ENCODE measurements around the gene TRPC6.
"Not testable (repeated sequence)": the region's sequence is repeated elsewhere in the genome, so short reads cannot be mapped to it uniquely, and the experiment has no call there.

TRPC6 gene

DNA sequence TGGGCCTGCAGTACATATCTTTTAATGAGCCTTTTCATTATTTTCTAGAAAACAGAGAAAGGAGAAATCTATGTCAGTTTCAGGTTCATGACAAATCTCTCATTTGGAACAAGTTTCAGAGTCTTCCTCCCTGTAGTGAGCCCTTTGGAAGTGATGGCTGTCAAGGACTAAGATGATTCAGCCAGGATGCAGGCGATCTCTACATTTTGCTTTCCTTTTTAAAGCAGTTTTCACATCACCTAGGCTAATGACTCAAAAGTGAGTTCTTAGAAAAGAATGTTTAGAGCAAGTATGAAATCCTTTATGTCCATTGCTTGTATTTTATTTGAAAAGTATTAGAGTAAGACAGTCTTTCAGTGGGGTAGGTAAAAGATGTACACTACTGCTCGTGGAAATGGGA is 130.1 kb downstream of the TRPC6 start:
- no peak for DNase-seq (ENCODE audit: low spot score)

- DNase-seq (ENCODE audit: low spot score), result peak; percentile 93
Measured at GRCh38 chr11:101448881-101449442, 134.8 kb downstream of the TRPC6 start.

GRCh38 chr11:101446726-101447125 is 137.1 kb downstream of the TRPC6 start:
- no peak for DNase-seq (ENCODE audit: low spot score)

- DNase-seq (ENCODE audit: low spot score), result no peak
Measured at GRCh38 chr11:101446238-101446637, 137.6 kb downstream of the TRPC6 start.

DNA sequence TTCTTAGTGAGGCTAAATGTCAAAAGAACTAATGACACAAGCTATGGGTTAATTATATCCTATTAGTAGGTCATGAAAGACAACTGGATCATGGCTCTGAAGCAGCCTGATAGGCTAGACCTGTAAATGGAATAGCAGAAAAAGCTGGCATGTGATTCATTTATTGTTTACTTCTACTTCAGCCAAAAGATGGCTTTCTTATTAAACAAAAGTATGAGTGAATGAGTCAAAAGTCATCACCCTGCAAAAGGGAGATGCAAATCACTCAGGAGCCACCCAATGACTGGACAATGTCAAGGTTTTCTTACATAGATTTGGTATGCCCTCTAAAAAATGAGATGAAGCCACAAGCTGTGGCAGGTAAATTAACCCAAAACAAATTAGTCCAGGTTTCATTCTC is 138.0 kb downstream of the TRPC6 start:
- DNase-seq (ENCODE audit: low spot score), result no peak

DNA sequence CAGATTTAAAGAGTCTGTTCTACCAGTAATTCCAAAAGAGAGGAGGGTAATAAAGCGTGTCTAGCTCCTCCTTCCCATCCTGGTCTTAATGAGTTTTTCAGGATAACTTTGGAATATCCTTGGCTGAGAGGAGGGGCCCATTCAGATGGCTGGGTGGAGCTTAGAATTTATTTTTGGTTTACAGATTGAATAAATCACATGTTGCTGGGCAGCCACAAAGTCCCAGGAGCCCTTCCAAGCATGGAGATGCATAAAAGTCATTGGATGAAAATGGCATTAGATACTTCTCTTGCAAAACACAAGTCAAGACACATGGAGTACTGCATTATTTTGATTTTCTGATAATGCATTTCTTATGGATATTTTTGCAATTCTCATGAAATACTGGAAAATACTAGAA is 139.0 kb downstream of the TRPC6 start:
- DNase-seq (ENCODE audit: low spot score), result no peak

- no peak for DNase-seq (ENCODE audit: low spot score)
Measured at GRCh38 chr11:101444164-101444563, 139.6 kb downstream of the TRPC6 start.

DNA sequence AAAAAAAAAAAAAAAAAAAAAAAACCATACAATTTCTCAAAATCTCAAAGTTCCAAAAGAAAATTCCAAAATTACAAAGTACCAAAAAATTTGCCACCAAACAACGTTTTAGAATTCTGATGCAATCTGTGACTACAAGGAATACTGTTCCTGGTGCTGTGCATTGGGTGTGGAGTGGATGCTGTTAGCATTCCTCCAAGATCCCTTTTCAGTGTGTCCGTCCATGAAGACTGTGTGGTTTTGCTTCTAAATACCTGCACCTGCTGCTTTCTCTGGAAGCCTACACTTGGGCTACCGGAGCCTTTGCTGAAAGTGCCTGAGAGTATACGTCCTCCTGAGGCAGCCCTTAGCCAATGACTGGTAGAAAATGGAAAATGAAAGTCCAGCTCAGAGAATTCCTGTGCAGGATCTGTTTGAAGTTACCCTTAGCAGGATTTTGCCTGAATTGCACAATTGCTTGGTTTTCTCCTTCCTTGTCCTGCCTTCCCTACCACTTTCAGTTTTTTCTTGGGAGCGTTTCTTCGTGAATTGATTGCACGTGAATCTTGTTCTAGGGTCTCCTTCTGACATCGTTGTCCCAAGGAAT is 140.8 kb downstream of the TRPC6 start:
- no peak for DNase-seq (ENCODE audit: low spot score)

- no peak for DNase-seq (ENCODE audit: low spot score)
Measured at GRCh38 chr11:101442171-101442570, 141.6 kb downstream of the TRPC6 start.

DNA sequence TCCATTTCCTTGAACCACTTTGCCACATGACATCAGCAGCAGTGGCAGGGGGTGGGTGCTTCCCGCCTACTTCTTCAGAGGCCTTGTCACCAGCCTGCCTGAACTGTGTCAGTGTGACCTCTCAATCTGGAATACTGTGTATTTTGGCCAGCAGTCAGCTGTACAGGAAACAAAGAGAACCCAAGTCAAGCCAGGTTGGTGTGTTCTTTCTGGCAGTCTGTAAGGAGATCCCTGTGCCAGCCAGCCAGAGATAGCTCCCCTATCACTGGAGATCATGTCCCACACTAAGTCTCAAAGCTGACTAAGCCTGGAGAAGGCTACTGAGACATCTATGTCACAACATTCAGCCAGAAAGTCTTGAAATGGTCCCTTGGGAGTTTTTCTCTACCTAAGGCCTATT is 142.1 kb downstream of the TRPC6 start:
- no peak for DNase-seq (ENCODE audit: low spot score)

DNA sequence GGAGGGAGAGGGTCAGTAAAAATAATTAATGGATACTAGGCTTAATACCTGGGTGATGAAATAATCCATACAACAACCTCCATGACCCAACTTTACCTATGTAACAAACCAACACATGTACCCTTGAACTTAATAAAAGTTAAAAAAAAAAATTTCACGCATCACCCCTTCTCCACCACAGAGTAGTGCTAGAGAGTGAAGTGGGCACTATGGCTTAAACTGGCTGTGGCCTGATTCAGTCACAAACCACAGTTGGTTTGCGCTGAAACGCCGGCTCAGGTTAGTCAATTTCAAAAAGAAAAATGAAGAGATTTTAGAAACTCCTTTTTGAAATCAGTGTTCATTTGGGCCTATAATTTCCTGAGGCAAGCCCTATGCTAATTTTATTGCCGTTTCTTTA is 144.3 kb downstream of the TRPC6 start:
- no peak for DNase-seq (ENCODE audit: low spot score)

GRCh38 chr11:101438708-101439107 is 145.1 kb downstream of the TRPC6 start:
- DNase-seq (ENCODE audit: low spot score), result not testable (repeated sequence)

- no peak for DNase-seq (ENCODE audit: low spot score)
Measured at GRCh38 chr11:101438126-101438525, 145.7 kb downstream of the TRPC6 start.

DNA sequence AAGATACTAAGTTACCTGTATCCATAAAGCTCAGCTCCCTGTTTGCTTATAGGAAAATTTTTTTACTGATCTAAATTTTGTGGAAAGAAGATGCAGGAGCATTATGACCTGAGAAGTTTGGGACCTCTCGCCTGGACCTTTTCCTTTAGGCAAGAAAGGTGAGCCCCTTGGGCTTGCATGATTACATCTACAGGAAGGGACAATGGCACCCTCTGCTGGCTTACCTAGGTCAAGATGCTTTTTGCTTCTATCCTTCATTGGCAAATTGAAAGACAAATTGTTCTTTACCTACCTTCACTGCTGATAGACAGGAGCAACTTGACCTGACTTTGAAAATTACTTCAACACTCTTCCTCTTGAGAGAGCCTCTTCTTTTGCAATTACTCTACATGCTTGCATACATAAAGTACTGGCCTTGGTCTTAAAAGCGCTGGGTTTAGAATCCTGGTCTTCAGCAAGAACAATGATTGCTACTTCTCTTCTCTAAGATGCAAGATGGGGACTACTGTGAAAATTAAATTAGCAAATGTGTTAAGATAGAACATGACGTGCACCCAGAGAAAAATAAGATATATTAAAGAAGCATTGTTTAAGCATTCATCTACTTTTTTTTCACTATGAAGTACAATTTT is 147.2 kb downstream of the TRPC6 start:
- peak; percentile 57 for DNase-seq (ENCODE audit: low spot score)

GRCh38 chr11:101435408-101435973 is 148.3 kb downstream of the TRPC6 start:
- peak; percentile 45 for DNase-seq (ENCODE audit: low spot score)

GRCh38 chr11:101434026-101434643 is 149.7 kb downstream of the TRPC6 start:
- no peak for DNase-seq (ENCODE audit: low spot score)

DNA sequence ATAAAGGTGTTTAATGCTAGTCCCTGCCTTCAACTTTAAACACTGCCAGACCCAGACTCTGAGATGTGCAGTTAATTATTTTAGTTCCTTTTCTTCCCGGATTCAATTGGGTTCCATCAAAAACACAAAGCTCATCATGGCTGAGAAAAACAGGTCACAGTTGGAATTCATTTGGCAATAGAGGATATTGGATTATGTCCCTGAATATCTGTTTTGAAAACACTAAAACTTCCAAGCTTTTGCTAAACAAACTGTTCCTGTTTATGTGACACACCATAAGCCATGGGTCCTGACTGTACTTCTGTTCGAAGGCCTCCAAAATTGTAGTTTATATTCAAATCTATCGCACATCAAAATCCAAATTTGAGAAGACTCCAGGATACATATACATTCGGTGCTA is 150.7 kb downstream of the TRPC6 start:
- no peak for DNase-seq (ENCODE audit: low spot score)

DNA sequence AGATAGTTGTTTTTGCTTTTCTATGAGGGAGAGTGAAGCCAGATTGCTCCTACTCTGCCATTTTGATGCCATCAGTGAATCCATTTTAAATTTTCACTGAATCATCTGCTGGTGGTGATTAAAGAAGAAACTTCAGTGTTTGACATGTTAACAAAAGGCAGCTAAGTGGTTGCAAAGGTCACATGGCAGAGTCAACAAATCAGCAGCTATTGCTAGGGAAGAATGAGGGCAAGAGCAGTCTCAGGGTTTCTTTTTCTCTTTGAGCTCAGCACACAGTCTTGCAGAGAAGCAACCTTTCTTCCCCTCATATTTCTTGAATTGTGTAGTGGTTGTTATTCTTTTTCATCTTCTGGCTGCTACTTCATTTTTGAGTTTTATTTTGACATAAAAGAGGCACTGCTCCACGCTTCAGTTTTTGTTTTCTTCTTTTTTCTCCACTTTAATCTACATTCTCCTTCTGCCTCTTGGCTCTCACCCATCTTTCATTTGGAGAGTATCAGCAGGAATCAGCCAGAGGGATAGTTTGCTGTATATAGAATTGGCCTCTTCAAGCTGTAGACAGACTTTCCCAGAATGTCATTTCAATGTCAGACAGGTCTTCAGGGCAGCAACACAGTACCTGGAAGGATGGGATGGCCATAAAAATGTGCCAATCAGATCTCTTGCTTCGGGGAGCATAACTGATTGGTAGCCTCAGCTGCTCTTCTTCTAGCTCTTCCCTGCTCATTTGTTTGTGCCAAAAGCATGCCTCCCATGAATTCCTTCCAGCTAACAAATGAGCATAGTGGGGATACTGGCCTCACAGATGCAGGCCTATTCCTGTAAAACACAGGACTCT is 153.9 kb downstream of the TRPC6 start:
- DNase-seq (ENCODE audit: low spot score), result no peak

- DNase-seq (ENCODE audit: low spot score), result peak; percentile 45
Measured at GRCh38 chr11:101428918-101429317, 154.9 kb downstream of the TRPC6 start.

DNA sequence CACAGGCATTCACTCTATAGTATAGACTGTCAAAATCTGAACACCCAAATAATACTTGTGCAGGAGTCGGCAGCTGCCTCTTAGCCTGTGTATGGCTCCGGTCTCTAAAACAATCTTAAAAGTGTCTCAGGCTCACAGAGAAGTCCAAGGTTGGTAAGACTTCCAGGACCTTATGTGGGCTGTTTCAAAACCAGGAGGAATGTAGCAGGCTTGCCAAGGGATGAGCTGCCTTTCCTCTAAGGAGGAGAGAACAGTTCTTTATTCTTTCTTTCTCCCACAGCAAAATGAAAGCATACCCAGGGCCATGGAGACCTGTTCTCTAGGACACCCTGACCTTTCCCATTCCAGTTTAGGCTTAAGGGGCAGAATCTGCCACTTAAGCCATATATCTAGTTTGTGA is 176.5 kb downstream of the TRPC6 start:
- DNase-seq (ENCODE audit: low spot score), result no peak

Data from SK-N-DZ (cell line).